ENCODE data around the gene KRTAP3-2. TPM values are rescaled to one million over a fixed set of nuclear protein-coding genes. Genes with fewer than 3 reads are reported as not detected.
A peak's percentile ranks its signal among the peaks of the same experiment; 100 is the strongest.

Gene KRTAP3-2
- polyA plus RNA-seq, 4 donors: not detected

- H3K27me3 ChIP-seq (ENCODE audit: control insufficient read depth in 3 of 3, insufficient read depth in 3 of 3, low read length in 3 of 3): no peaks in the 10 kb centered on the region
- H3K4me1 ChIP-seq (ENCODE audit: control insufficient read depth in 3 of 3, insufficient read depth in 2 of 3, low read depth in 1 of 3, low read length in 2 of 3): no peaks in the 10 kb centered on the region
- no peaks in the 10 kb centered on the region for H3K36me3 ChIP-seq (ENCODE audit: control insufficient read depth in 3 of 3, insufficient read depth in 2 of 3, low read depth in 1 of 3, low read length in 3 of 3)
- 24 to 51% (median 37%) methylated on average over 1 of the region's 1 CpG for WGBS, 3 donors
- H3K4me3 ChIP-seq (ENCODE audit: low read depth in 1 of 3, low read length in 3 of 3): no peak overlapping the region
- H3K27ac ChIP-seq (ENCODE audit: low read depth in 1 of 3, low read length in 2 of 3): no peak overlapping the region
- DNase-seq: peak; percentile 35 to 64
- FAIRE-seq: no peak
- H3K9me3 ChIP-seq (ENCODE audit: control insufficient read depth in 2 of 2, insufficient read depth in 1 of 2, low read depth in 1 of 2, low read length in 1 of 2): no peaks in the 10 kb centered on the region
These were observed 35.9 kb downstream of the KRTAP3-2 start for GRCh38 chr17:40963838-40964237.

GRCh38 chr17:40962059-40962561 lies 37.6 kb downstream of the KRTAP3-2 start:
- no peak for DNase-seq
- Histone ChIP-seq H3K36me3 (ENCODE audit: control insufficient read depth in 3 of 3, insufficient read depth in 2 of 3, low read depth in 1 of 3, low read length in 3 of 3) (no peaks in the 10 kb centered on the region), H3K27ac (ENCODE audit: low read depth in 1 of 3, low read length in 2 of 3) (no peak overlapping the region), H3K4me1 (ENCODE audit: control insufficient read depth in 3 of 3, insufficient read depth in 2 of 3, low read depth in 1 of 3, low read length in 2 of 3) (no peaks in the 10 kb centered on the region), H3K9me3 (ENCODE audit: control insufficient read depth in 2 of 2, insufficient read depth in 1 of 2, low read depth in 1 of 2, low read length in 1 of 2) (no peaks in the 10 kb centered on the region), H3K4me3 (ENCODE audit: low read depth in 1 of 3, low read length in 3 of 3) (no peak overlapping the region), H3K27me3 (ENCODE audit: control insufficient read depth in 3 of 3, insufficient read depth in 3 of 3, low read length in 3 of 3) (no peaks in the 10 kb centered on the region)
- FAIRE-seq: no peak
- whole genome bisulfite sequencing, 3 donors: 84 to 94% (median 92%) methylated on average over 4 of the region's 4 CpGs

- no peaks in the 10 kb centered on the region for H3K36me3 ChIP-seq (ENCODE audit: control insufficient read depth in 3 of 3, insufficient read depth in 2 of 3, low read depth in 1 of 3, low read length in 3 of 3)
- no peaks in the 10 kb centered on the region for H3K9me3 ChIP-seq (ENCODE audit: control insufficient read depth in 2 of 2, insufficient read depth in 1 of 2, low read depth in 1 of 2, low read length in 1 of 2)
- H3K4me3 ChIP-seq (ENCODE audit: low read depth in 1 of 3, low read length in 3 of 3): no peak overlapping the region
- no peak for FAIRE-seq
- H3K27ac ChIP-seq (ENCODE audit: low read depth in 1 of 3, low read length in 2 of 3): no peak overlapping the region
- no peaks in the 10 kb centered on the region for H3K4me1 ChIP-seq (ENCODE audit: control insufficient read depth in 3 of 3, insufficient read depth in 2 of 3, low read depth in 1 of 3, low read length in 2 of 3)
- WGBS, 3 donors: 14 to 74% (median 51%) methylated on average over 1 of the region's 1 CpG
- no peaks in the 10 kb centered on the region for H3K27me3 ChIP-seq (ENCODE audit: control insufficient read depth in 3 of 3, insufficient read depth in 3 of 3, low read length in 3 of 3)
- no peak for DNase-seq
These were observed 38.1 kb downstream of the KRTAP3-2 start for GRCh38 chr17:40961591-40961990.

GRCh38 chr17:40960144-40960543 lies 39.6 kb downstream of the KRTAP3-2 start:
- FAIRE-seq: no peak

GRCh38 chr17:40958086-40958953 lies 41.4 kb downstream of the KRTAP3-2 start:
- DNase-seq (no peak), FAIRE-seq (no peak)
- Histone ChIP-seq H3K36me3 (ENCODE audit: control insufficient read depth in 3 of 3, insufficient read depth in 2 of 3, low read depth in 1 of 3, low read length in 3 of 3) (no peaks in the 10 kb centered on the region), H3K27me3 (ENCODE audit: control insufficient read depth in 3 of 3, insufficient read depth in 3 of 3, low read length in 3 of 3) (no peaks in the 10 kb centered on the region), H3K27ac (ENCODE audit: low read depth in 1 of 3, low read length in 2 of 3) (no peak overlapping the region), H3K9me3 (ENCODE audit: control insufficient read depth in 2 of 2, insufficient read depth in 1 of 2, low read depth in 1 of 2, low read length in 1 of 2) (no peaks in the 10 kb centered on the region), H3K4me1 (ENCODE audit: control insufficient read depth in 3 of 3, insufficient read depth in 2 of 3, low read depth in 1 of 3, low read length in 2 of 3) (no peaks in the 10 kb centered on the region), H3K4me3 (ENCODE audit: low read depth in 1 of 3, low read length in 3 of 3) (no peak overlapping the region)
- 76 to 82% (median 82%) methylated on average over 12 of the region's 12 CpGs for WGBS, 3 donors

More at GRCh38 chr17:40960144-40960543, 39.6 kb downstream of the KRTAP3-2 start:
- H3K36me3 ChIP-seq (ENCODE audit: control insufficient read depth in 3 of 3, insufficient read depth in 2 of 3, low read depth in 1 of 3, low read length in 3 of 3): no peaks in the 10 kb centered on the region
- WGBS, 3 donors: 65 to 90% (median 81%) methylated on average over 10 of the region's 10 CpGs
- no peak for DNase-seq
- no peaks in the 10 kb centered on the region for H3K4me1 ChIP-seq (ENCODE audit: control insufficient read depth in 3 of 3, insufficient read depth in 2 of 3, low read depth in 1 of 3, low read length in 2 of 3)
- H3K27me3 ChIP-seq (ENCODE audit: control insufficient read depth in 3 of 3, insufficient read depth in 3 of 3, low read length in 3 of 3): no peaks in the 10 kb centered on the region
- H3K9me3 ChIP-seq (ENCODE audit: control insufficient read depth in 2 of 2, insufficient read depth in 1 of 2, low read depth in 1 of 2, low read length in 1 of 2): no peaks in the 10 kb centered on the region
- no peak overlapping the region for H3K27ac ChIP-seq (ENCODE audit: low read depth in 1 of 3, low read length in 2 of 3)
- no peak overlapping the region for H3K4me3 ChIP-seq (ENCODE audit: low read depth in 1 of 3, low read length in 3 of 3)

- no peak for FAIRE-seq
- Histone ChIP-seq H3K36me3 (ENCODE audit: control insufficient read depth in 3 of 3, insufficient read depth in 2 of 3, low read depth in 1 of 3, low read length in 3 of 3) (no peaks in the 10 kb centered on the region), H3K4me3 (ENCODE audit: low read depth in 1 of 3, low read length in 3 of 3) (no peak overlapping the region), H3K4me1 (ENCODE audit: control insufficient read depth in 3 of 3, insufficient read depth in 2 of 3, low read depth in 1 of 3, low read length in 2 of 3) (no peaks in the 10 kb centered on the region), H3K27me3 (ENCODE audit: control insufficient read depth in 3 of 3, insufficient read depth in 3 of 3, low read length in 3 of 3) (no peaks in the 10 kb centered on the region), H3K27ac (ENCODE audit: low read depth in 1 of 3, low read length in 2 of 3) (no peak overlapping the region), H3K9me3 (ENCODE audit: control insufficient read depth in 2 of 2, insufficient read depth in 1 of 2, low read depth in 1 of 2, low read length in 1 of 2) (no peaks in the 10 kb centered on the region)
- 62 to 73% (median 68%) methylated on average over 8 of the region's 8 CpGs for WGBS, 3 donors
- DNase-seq: peak in 1 of 2 donors; percentile 62
These were observed 43.1 kb downstream of the KRTAP3-2 start for GRCh38 chr17:40956401-40957254.

- Histone ChIP-seq H3K27ac (ENCODE audit: low read depth in 1 of 3, low read length in 2 of 3) (no peak overlapping the region), H3K4me3 (ENCODE audit: low read depth in 1 of 3, low read length in 3 of 3) (no peak overlapping the region), H3K27me3 (ENCODE audit: control insufficient read depth in 3 of 3, insufficient read depth in 3 of 3, low read length in 3 of 3) (no peaks in the 10 kb centered on the region), H3K9me3 (ENCODE audit: control insufficient read depth in 2 of 2, insufficient read depth in 1 of 2, low read depth in 1 of 2, low read length in 1 of 2) (no peaks in the 10 kb centered on the region), H3K36me3 (ENCODE audit: control insufficient read depth in 3 of 3, insufficient read depth in 2 of 3, low read depth in 1 of 3, low read length in 3 of 3) (no peaks in the 10 kb centered on the region), H3K4me1 (ENCODE audit: control insufficient read depth in 3 of 3, insufficient read depth in 2 of 3, low read depth in 1 of 3, low read length in 2 of 3) (no peaks in the 10 kb centered on the region)
- FAIRE-seq (no peak), DNase-seq (no peak)
- 74 to 85% (median 77%) methylated on average over 2 of the region's 2 CpGs for WGBS, 3 donors
These were observed 45.8 kb downstream of the KRTAP3-2 start for GRCh38 chr17:40953881-40954280.

- no peaks in the 10 kb centered on the region for H3K36me3 ChIP-seq (ENCODE audit: control insufficient read depth in 3 of 3, insufficient read depth in 2 of 3, low read depth in 1 of 3, low read length in 3 of 3)
- no peak for FAIRE-seq
- H3K4me3 ChIP-seq (ENCODE audit: low read depth in 1 of 3, low read length in 3 of 3): no peak overlapping the region
- 66 to 80% (median 76%) methylated on average over 1 of the region's 1 CpG for WGBS, 3 donors
- DNase-seq: no peak
- H3K9me3 ChIP-seq (ENCODE audit: control insufficient read depth in 2 of 2, insufficient read depth in 1 of 2, low read depth in 1 of 2, low read length in 1 of 2): no peaks in the 10 kb centered on the region
- H3K27ac ChIP-seq (ENCODE audit: low read depth in 1 of 3, low read length in 2 of 3): no peak overlapping the region
- H3K27me3 ChIP-seq (ENCODE audit: control insufficient read depth in 3 of 3, insufficient read depth in 3 of 3, low read length in 3 of 3): no peaks in the 10 kb centered on the region
- H3K4me1 ChIP-seq (ENCODE audit: control insufficient read depth in 3 of 3, insufficient read depth in 2 of 3, low read depth in 1 of 3, low read length in 2 of 3): no peaks in the 10 kb centered on the region
These were observed 47.0 kb downstream of the KRTAP3-2 start for GRCh38 chr17:40952661-40953060.

All from small intestine (tissue), 7 donors.